Esophagus muscularis mucosa (tissue), 3 donors: ENCODE results near the gene SMAP1.

Source experiments
- POLR2A ChIP-seq: fragments of 450-650 bp; IDR thresholded peaks from one replicate; pipeline ENCODE4 v1.6.1; 2017; ENCODE audit warnings: antibody characterized with exemption, moderate library complexity, mild to moderate bottlenecking, low read depth
- TF ChIP-seq, protein P1 (sequence below), 3 experiments: fragments of 200-600 bp in 2 of 3; fragments of 450-650 bp in 1 of 3; sonication (generic) in 2 of 3; IDR thresholded peaks; one replicate each; pipeline ENCODE4 v1.5.1; 2017 to 2019; ENCODE audit warnings: antibody characterized with exemption in 3 of 3, mild to moderate bottlenecking in 2 of 3, moderate library complexity in 1 of 3

- no peak for TF ChIP-seq POLR2A
- TF ChIP-seq, protein P1, sequence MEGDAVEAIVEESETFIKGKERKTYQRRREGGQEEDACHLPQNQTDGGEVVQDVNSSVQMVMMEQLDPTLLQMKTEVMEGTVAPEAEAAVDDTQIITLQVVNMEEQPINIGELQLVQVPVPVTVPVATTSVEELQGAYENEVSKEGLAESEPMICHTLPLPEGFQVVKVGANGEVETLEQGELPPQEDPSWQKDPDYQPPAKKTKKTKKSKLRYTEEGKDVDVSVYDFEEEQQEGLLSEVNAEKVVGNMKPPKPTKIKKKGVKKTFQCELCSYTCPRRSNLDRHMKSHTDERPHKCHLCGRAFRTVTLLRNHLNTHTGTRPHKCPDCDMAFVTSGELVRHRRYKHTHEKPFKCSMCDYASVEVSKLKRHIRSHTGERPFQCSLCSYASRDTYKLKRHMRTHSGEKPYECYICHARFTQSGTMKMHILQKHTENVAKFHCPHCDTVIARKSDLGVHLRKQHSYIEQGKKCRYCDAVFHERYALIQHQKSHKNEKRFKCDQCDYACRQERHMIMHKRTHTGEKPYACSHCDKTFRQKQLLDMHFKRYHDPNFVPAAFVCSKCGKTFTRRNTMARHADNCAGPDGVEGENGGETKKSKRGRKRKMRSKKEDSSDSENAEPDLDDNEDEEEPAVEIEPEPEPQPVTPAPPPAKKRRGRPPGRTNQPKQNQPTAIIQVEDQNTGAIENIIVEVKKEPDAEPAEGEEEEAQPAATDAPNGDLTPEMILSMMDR (IDR thresholded peaks at IDR 0.05), result no peak
These were observed 138.4 kb downstream of the SMAP1 start for GRCh38 chr6:70806086-70806485.
